UCSD-AML1 (cell line): Measurements from ENCODE around the gene CPNE7.

Experiments used
- DNase-seq: peaks from one replicate; lab custom pipeline; 2025; ENCODE audit not compliant: unreplicated experiment; lab: John Stamatoyannopoulos, UW

CPNE7 gene

GRCh38 chr16:89549007-89549700 lies 26.4 kb upstream of the CPNE7 start:
- DNase-seq, result no peak

- DNase-seq, result no peak
These were observed 25.0 kb upstream of the CPNE7 start for GRCh38 chr16:89550421-89551007.

GRCh38 chr16:89552329-89552728 lies 23.2 kb upstream of the CPNE7 start:
- no peak for DNase-seq

GRCh38 chr16:89552913-89553312 lies 22.6 kb upstream of the CPNE7 start:
- no peak for DNase-seq

GRCh38 chr16:89553733-89554132 lies 21.8 kb upstream of the CPNE7 start:
- no peak for DNase-seq

- no peak for DNase-seq
These were observed 21.2 kb upstream of the CPNE7 start for GRCh38 chr16:89554343-89554742.

GRCh38 chr16:89555265-89555664 lies 20.3 kb upstream of the CPNE7 start:
- no peak for DNase-seq

GRCh38 chr16:89555780-89556179 lies 19.8 kb upstream of the CPNE7 start:
- DNase-seq, result no peak

- DNase-seq, result peak; percentile 74
These were observed 18.5 kb upstream of the CPNE7 start for GRCh38 chr16:89556750-89557689.

GRCh38 chr16:89557690-89558490 lies 17.7 kb upstream of the CPNE7 start:
- no peak for DNase-seq

GRCh38 chr16:89560378-89561141 lies 15.0 kb upstream of the CPNE7 start, which contains the start of gene RPL13:
RPL13 (plus strand) TSS chr16:89560682; CDS start chr16:89560960, 278 bp downstream.
- peak; percentile 93 for DNase-seq

- no peak for DNase-seq
These were observed 14.2 kb upstream of the CPNE7 start for GRCh38 chr16:89561142-89561883.

GRCh38 chr16:89561884-89562599 lies 13.5 kb upstream of the CPNE7 start:
- DNase-seq, result no peak

- DNase-seq, result no peak
These were observed 12.6 kb upstream of the CPNE7 start for GRCh38 chr16:89562939-89563338.

- no peak for DNase-seq
These were observed 11.7 kb upstream of the CPNE7 start for GRCh38 chr16:89563639-89564392.

- DNase-seq, result no peak
These were observed 10.9 kb upstream of the CPNE7 start for GRCh38 chr16:89564476-89565255.

- DNase-seq, result no peak
These were observed 10.4 kb upstream of the CPNE7 start for GRCh38 chr16:89565256-89565505.
